Measurements from ENCODE around the gene ZDHHC21. TPM values are rescaled to one million over a fixed set of nuclear protein-coding genes. Genes with fewer than 3 reads are reported as not detected.
"Not testable (repeated sequence)": the region's sequence is repeated elsewhere in the genome, so short reads cannot be mapped to it uniquely, and the experiment has no call there.

The ZDHHC21 gene
- total RNA-seq, 1 experiment from 2014 or later: 9.9 TPM

- Mint-ChIP-seq H3K4me3 (ENCODE audit: unreplicated experiment) (no peak overlapping the region), H3K27me3 (ENCODE audit: insufficient read depth, unreplicated experiment) (no peaks in the 10 kb centered on the region), H3K4me1 (ENCODE audit: insufficient read depth, unreplicated experiment) (no peaks in the 10 kb centered on the region), H3K9me3 (ENCODE audit: unreplicated experiment) (no peaks in the 10 kb centered on the region), H3K36me3 (ENCODE audit: insufficient read depth, unreplicated experiment) (peaks cover 12% of the 10 kb centered on the region), H3K27ac (ENCODE audit: low read depth, unreplicated experiment) (no peak overlapping the region)
- CTCF ChIA-PET: interaction anchor here (1.3 kb wide), 1 partner anchor 16 kb away, joined by 4 read pairs; no protein-coding TSS in a partner anchor
- DNase-seq (ENCODE audit: unreplicated experiment): no peak
- intact Hi-C loops (cut with micrococcal nuclease): no loop called here
- BruUV-seq (replicated peaks): no TSS peak
- no peak for TF ChIP-seq CTCF (IDR thresholded peaks at IDR 0.05; ENCODE audit: unreplicated experiment)
- POLR2A ChIA-PET: no interaction called here
These were observed 15.8 kb downstream of the ZDHHC21 start for GRCh38 chr9:14677396-14677795.

DNA sequence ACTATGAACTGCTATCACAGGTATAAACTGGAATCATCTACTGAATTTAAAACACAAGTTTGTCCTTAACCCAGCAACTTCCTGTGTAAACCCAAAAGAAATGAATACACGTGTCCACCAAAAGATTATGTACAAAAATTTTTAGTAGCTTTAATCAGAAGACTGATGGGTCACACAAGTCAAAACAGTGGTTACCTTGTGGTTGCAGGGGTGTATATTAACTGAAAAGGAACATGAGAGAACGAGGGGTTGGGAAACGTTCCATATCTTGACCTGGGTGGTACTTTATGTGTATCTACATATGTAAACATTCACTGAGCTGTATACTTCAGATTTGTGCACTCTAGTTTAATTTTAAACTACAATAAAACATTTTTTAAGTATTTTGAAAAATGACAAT lies 18.6 kb downstream of the ZDHHC21 start:
- intact Hi-C loops (cut with micrococcal nuclease): no loop called here
- ChIA-PET CTCF (interaction anchor here (0.6 to 1.2 kb wide), 2 partner anchors 12 to 1211 kb away, joined by 4 read pairs; no protein-coding TSS in a partner anchor), POLR2A (no interaction called here)
- peaks cover 19% of the 10 kb centered on the region for H3K36me3 Mint-ChIP-seq (ENCODE audit: insufficient read depth, unreplicated experiment)
- H3K4me3 Mint-ChIP-seq (ENCODE audit: unreplicated experiment): no peak overlapping the region
- H3K9me3 Mint-ChIP-seq (ENCODE audit: unreplicated experiment): no peaks in the 10 kb centered on the region
- DNase-seq (ENCODE audit: unreplicated experiment): no peak
- no peaks in the 10 kb centered on the region for H3K27me3 Mint-ChIP-seq (ENCODE audit: insufficient read depth, unreplicated experiment)
- no peak for TF ChIP-seq CTCF (IDR thresholded peaks at IDR 0.05; ENCODE audit: unreplicated experiment)
- H3K4me1 Mint-ChIP-seq (ENCODE audit: insufficient read depth, unreplicated experiment): no peaks in the 10 kb centered on the region
- BruUV-seq (replicated peaks): no TSS peak
- no peak overlapping the region for H3K27ac Mint-ChIP-seq (ENCODE audit: low read depth, unreplicated experiment)

- ChIA-PET CTCF (no interaction called here), POLR2A (no interaction called here)
- no peaks in the 10 kb centered on the region for H3K4me1 Mint-ChIP-seq (ENCODE audit: insufficient read depth, unreplicated experiment)
- H3K4me3 Mint-ChIP-seq (ENCODE audit: unreplicated experiment): no peak overlapping the region
- no TSS peak for BruUV-seq (replicated peaks)
- no peak for DNase-seq (ENCODE audit: unreplicated experiment)
- no peaks in the 10 kb centered on the region for H3K27me3 Mint-ChIP-seq (ENCODE audit: insufficient read depth, unreplicated experiment)
- H3K27ac Mint-ChIP-seq (ENCODE audit: low read depth, unreplicated experiment): no peak overlapping the region
- H3K36me3 Mint-ChIP-seq (ENCODE audit: insufficient read depth, unreplicated experiment): peaks cover 8% of the 10 kb centered on the region
- no peak for TF ChIP-seq CTCF (IDR thresholded peaks at IDR 0.05; ENCODE audit: unreplicated experiment)
- H3K9me3 Mint-ChIP-seq (ENCODE audit: unreplicated experiment): no peaks in the 10 kb centered on the region
- intact Hi-C loops (cut with micrococcal nuclease): no loop called here
These were observed 21.9 kb downstream of the ZDHHC21 start for GRCh38 chr9:14671377-14671776.

GRCh38 chr9:14670718-14671117 lies 22.5 kb downstream of the ZDHHC21 start:
- Mint-ChIP-seq H3K27me3 (ENCODE audit: insufficient read depth, unreplicated experiment) (no peaks in the 10 kb centered on the region), H3K4me3 (ENCODE audit: unreplicated experiment) (no peak overlapping the region), H3K27ac (ENCODE audit: low read depth, unreplicated experiment) (no peak overlapping the region), H3K9me3 (ENCODE audit: unreplicated experiment) (no peaks in the 10 kb centered on the region), H3K36me3 (ENCODE audit: insufficient read depth, unreplicated experiment) (peaks cover 8% of the 10 kb centered on the region), H3K4me1 (ENCODE audit: insufficient read depth, unreplicated experiment) (no peaks in the 10 kb centered on the region)
- ChIA-PET CTCF (interaction anchor here (0.6 kb wide), 1 partner anchor 1341 kb away, joined by 3 read pairs; no protein-coding TSS in a partner anchor), POLR2A (no interaction called here)
- intact Hi-C loops (cut with micrococcal nuclease): no loop called here
- DNase-seq (ENCODE audit: unreplicated experiment): no peak
- no TSS peak for BruUV-seq (replicated peaks)
- no peak for TF ChIP-seq CTCF (IDR thresholded peaks at IDR 0.05; ENCODE audit: unreplicated experiment)

- H3K27ac Mint-ChIP-seq (ENCODE audit: low read depth, unreplicated experiment); DNase-seq (ENCODE audit: unreplicated experiment); POLR2A ChIA-PET; H3K4me3 Mint-ChIP-seq (ENCODE audit: unreplicated experiment); H3K9me3 Mint-ChIP-seq (ENCODE audit: unreplicated experiment); CTCF ChIA-PET; H3K36me3 Mint-ChIP-seq (ENCODE audit: insufficient read depth, unreplicated experiment); H3K4me1 Mint-ChIP-seq (ENCODE audit: insufficient read depth, unreplicated experiment); H3K27me3 Mint-ChIP-seq (ENCODE audit: insufficient read depth, unreplicated experiment); BruUV-seq (replicated peaks): not testable (repeated sequence)
- intact Hi-C loops (cut with micrococcal nuclease): loop anchor here (5.0 kb wide), 1 partner anchor 197 kb away; no protein-coding TSS in a partner anchor
These were observed 29.2 kb downstream of the ZDHHC21 start for GRCh38 chr9:14664022-14664421.
